OCI-LY7 (cell line): ENCODE measurements around the gene NRCAM.

Experiments
- EZH2phosphoT487 ChIP-seq: fragments of 200-600 bp; sonication (generic); IDR thresholded peaks from 2 replicates; pipeline ENCODE4 v1.6.1; 2018; ENCODE audit warnings: low read depth, borderline replicate concordance, mild to moderate bottlenecking, mixed run types, antibody characterized with exemption, low read length, moderate library complexity, mixed read lengths
- TF ChIP-seq, protein P1 (sequence below): fragments of 200-600 bp; sonication (generic); conservative IDR thresholded peaks from 2 replicates; pipeline ENCODE4 v1.5.1; 2014; ENCODE audit warnings: mild to moderate bottlenecking, antibody characterized with exemption, low read length, moderate library complexity, mixed read lengths

DNA sequence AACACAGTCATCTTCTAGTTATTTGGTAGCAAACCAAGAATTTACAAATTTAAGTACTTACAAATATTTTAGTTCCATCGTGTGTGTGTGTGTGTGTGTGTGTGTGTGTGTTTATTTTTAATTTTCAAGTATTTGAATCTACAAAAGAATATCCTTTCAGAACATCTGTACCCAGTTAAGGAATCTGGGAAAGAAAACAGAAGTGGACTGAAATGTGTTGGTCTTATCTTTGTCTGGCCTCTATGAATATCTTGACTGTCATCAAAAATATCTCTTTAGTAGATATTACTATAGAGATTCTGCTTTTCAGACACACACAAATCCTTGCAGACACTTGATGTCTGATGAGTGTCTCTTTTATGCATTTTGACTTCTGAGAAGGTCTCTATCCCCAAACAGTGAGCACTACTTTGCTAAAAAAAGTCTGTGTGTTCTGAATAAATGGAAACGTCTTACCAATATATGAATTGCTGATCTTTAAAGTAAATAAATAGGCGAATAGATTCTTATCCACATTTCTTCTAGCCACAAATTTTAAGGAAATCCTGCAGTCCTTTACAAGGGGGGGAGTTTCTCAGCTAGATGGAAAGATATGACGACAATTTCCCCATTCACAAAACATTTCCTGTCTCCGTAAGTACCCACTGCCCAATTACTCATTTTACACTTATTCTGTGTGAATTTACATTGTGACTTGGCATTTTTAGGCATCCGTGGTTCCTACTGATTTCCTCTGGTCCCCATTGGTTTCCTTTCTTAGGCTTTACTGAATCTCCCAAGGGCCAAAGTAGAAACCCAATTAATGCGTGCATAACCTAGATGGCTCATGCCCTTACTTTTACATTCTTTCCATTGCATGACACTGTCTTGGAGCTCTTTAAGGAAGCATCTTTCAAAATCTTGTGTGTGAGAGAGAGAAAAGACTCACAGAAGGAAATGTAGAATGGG is 36.0 kb downstream of the NRCAM start:
- TF ChIP-seq, protein P1, sequence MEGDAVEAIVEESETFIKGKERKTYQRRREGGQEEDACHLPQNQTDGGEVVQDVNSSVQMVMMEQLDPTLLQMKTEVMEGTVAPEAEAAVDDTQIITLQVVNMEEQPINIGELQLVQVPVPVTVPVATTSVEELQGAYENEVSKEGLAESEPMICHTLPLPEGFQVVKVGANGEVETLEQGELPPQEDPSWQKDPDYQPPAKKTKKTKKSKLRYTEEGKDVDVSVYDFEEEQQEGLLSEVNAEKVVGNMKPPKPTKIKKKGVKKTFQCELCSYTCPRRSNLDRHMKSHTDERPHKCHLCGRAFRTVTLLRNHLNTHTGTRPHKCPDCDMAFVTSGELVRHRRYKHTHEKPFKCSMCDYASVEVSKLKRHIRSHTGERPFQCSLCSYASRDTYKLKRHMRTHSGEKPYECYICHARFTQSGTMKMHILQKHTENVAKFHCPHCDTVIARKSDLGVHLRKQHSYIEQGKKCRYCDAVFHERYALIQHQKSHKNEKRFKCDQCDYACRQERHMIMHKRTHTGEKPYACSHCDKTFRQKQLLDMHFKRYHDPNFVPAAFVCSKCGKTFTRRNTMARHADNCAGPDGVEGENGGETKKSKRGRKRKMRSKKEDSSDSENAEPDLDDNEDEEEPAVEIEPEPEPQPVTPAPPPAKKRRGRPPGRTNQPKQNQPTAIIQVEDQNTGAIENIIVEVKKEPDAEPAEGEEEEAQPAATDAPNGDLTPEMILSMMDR, result no peak
- TF ChIP-seq EZH2phosphoT487, result no peak
